Hippocampal formation (tissue), 2 donors: ENCODE measurements around the gene ZNF610.
"Not testable (repeated sequence)": the region's sequence is repeated elsewhere in the genome, so short reads cannot be mapped to it uniquely, and the experiment has no call there.

Source experiments
- DNase-seq, 2 donors: peaks; one replicate each; lab custom pipeline; 2025; lab: John Stamatoyannopoulos, UW

The ZNF610 gene

GRCh38 chr19:52336117-52336790 is at the start of gene ZNF610:
TSS of gene ZNF610 (plus strand) at chr19:52336243. CDS start at chr19:52349173, 12,930 bp downstream.
- peak; percentile 79 to 86 for DNase-seq

GRCh38 chr19:52286256-52286655 is 49.8 kb upstream of the ZNF610 start:
- no peak for DNase-seq

- DNase-seq, result no peak
Observed at GRCh38 chr19:52291781-52292180, 44.3 kb upstream of the ZNF610 start.

- DNase-seq, result not testable (repeated sequence)
Observed at GRCh38 chr19:52292946-52293345, 43.1 kb upstream of the ZNF610 start.

GRCh38 chr19:52296400-52296772 is 39.7 kb upstream of the ZNF610 start:
- no peak for DNase-seq

GRCh38 chr19:52296773-52297600 is 39.1 kb upstream of the ZNF610 start, which contains the start of gene ZNF480:
TSS of gene ZNF480 (plus strand) at chr19:52297169. CDS start at chr19:52300413, 3,244 bp downstream.
- DNase-seq, result peak; percentile 80 to 81

- DNase-seq, result no peak
Observed at GRCh38 chr19:52297601-52298364, 38.3 kb upstream of the ZNF610 start.

- DNase-seq, result no peak
Observed at GRCh38 chr19:52307275-52307674, 28.8 kb upstream of the ZNF610 start.

- DNase-seq, result no peak
Observed at GRCh38 chr19:52322429-52322828, 13.6 kb upstream of the ZNF610 start.

GRCh38 chr19:52331757-52332156 is 4.3 kb upstream of the ZNF610 start:
- no peak for DNase-seq

- DNase-seq, result no peak
Observed at GRCh38 chr19:52335768-52336116, 301 bp upstream of the ZNF610 start.

GRCh38 chr19:52336791-52337381 is 843 bp downstream of the ZNF610 start:
- DNase-seq, result no peak

GRCh38 chr19:52339022-52339421 is 3.0 kb downstream of the ZNF610 start:
- DNase-seq, result not testable (repeated sequence)

- DNase-seq, result peak in 1 of 2 donors; percentile 5
Observed at GRCh38 chr19:52343548-52343947, 7.5 kb downstream of the ZNF610 start.

- DNase-seq, result no peak
Observed at GRCh38 chr19:52345162-52345561, 9.1 kb downstream of the ZNF610 start.

GRCh38 chr19:52351512-52351911 is 15.5 kb downstream of the ZNF610 start:
- no peak for DNase-seq

GRCh38 chr19:52366414-52366824 is 30.4 kb downstream of the ZNF610 start:
- DNase-seq, result no peak

- peak; percentile 77 to 82 for DNase-seq
Observed at GRCh38 chr19:52369559-52370340, 33.7 kb downstream of the ZNF610 start, which contains the start of gene ZNF880. TSS of gene ZNF880 (plus strand) at chr19:52369923. CDS start at chr19:52369966, 43 bp downstream.

GRCh38 chr19:52370341-52370710 is 34.3 kb downstream of the ZNF610 start:
- no peak for DNase-seq

GRCh38 chr19:52391135-52391534 is 55.1 kb downstream of the ZNF610 start:
- no peak for DNase-seq
